ENCODE measurements around the gene PAX7.

DNA sequence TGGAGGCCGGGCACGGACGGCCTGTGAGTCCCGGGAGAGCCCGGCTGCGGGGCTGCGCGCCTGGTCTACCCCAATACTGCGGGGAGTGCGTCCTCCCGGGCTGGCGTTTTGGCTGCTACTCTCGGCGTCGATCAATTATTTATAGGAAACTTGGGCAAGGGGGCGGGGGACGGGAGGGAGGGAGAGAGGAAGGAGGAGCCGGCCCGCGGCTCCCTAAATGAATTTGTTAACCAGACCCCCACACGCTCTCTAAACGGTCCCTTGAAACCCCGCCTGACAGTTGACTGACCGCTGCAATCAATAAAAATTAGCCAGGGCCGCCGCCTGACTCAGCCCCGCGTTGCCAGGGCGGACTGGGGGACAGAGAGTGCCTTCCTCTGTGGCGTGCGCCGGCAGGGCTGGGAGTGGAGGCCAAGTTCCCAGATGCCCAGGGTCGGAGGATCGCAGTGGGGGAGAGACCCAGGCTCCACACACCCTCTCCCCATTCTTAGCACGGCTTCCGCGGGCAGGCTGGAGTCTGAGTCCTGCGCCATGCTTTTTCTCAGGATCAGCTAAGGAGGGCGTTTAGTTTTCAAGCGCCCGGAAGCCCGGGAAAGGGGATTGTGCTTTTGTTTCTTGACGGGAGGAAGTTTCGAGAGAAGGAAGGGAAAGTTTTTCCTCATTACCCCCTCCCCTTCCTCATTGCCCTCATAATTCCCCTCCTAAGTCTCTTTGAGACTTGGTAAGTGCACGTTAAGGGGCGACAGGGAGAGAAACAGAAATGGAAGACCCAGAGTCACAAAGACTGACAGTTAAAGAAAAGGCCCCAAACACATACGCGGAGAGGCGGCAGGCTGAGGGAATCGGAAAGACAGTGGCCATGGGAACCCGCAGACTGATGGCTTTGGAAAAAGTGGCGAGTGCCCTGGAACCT lies 6.2 kb downstream of the PAX7 start:
- TF ChIP-seq, protein P1, sequence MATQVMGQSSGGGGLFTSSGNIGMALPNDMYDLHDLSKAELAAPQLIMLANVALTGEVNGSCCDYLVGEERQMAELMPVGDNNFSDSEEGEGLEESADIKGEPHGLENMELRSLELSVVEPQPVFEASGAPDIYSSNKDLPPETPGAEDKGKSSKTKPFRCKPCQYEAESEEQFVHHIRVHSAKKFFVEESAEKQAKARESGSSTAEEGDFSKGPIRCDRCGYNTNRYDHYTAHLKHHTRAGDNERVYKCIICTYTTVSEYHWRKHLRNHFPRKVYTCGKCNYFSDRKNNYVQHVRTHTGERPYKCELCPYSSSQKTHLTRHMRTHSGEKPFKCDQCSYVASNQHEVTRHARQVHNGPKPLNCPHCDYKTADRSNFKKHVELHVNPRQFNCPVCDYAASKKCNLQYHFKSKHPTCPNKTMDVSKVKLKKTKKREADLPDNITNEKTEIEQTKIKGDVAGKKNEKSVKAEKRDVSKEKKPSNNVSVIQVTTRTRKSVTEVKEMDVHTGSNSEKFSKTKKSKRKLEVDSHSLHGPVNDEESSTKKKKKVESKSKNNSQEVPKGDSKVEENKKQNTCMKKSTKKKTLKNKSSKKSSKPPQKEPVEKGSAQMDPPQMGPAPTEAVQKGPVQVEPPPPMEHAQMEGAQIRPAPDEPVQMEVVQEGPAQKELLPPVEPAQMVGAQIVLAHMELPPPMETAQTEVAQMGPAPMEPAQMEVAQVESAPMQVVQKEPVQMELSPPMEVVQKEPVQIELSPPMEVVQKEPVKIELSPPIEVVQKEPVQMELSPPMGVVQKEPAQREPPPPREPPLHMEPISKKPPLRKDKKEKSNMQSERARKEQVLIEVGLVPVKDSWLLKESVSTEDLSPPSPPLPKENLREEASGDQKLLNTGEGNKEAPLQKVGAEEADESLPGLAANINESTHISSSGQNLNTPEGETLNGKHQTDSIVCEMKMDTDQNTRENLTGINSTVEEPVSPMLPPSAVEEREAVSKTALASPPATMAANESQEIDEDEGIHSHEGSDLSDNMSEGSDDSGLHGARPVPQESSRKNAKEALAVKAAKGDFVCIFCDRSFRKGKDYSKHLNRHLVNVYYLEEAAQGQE (IDR thresholded peaks at IDR 0.05; ENCODE audit: unreplicated experiment), result no peak
- TF ChIP-seq, protein P2, sequence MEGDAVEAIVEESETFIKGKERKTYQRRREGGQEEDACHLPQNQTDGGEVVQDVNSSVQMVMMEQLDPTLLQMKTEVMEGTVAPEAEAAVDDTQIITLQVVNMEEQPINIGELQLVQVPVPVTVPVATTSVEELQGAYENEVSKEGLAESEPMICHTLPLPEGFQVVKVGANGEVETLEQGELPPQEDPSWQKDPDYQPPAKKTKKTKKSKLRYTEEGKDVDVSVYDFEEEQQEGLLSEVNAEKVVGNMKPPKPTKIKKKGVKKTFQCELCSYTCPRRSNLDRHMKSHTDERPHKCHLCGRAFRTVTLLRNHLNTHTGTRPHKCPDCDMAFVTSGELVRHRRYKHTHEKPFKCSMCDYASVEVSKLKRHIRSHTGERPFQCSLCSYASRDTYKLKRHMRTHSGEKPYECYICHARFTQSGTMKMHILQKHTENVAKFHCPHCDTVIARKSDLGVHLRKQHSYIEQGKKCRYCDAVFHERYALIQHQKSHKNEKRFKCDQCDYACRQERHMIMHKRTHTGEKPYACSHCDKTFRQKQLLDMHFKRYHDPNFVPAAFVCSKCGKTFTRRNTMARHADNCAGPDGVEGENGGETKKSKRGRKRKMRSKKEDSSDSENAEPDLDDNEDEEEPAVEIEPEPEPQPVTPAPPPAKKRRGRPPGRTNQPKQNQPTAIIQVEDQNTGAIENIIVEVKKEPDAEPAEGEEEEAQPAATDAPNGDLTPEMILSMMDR (conservative IDR thresholded peaks at IDR 0.05; ENCODE audit: low read depth in 2 of 2), result no peak; a peak in 1 of 4 replicates
- no peak for TF ChIP-seq EZH2phosphoT487 (IDR thresholded peaks at IDR 0.05; ENCODE audit: unreplicated experiment)
- TF ChIP-seq EZH2 (IDR thresholded peaks at IDR 0.05; ENCODE audit: low read depth, unreplicated experiment), result peak; percentile 96
- no peak for TF ChIP-seq POLR2AphosphoS5 (IDR thresholded peaks at IDR 0.05; ENCODE audit: low read depth)
- no peak for TF ChIP-seq ETS1 (IDR thresholded peaks at IDR 0.05)
- TF ChIP-seq JUNB (IDR thresholded peaks at IDR 0.05; ENCODE audit: unreplicated experiment), result no peak
- TF ChIP-seq ZNF114 (CRISPR knock-in tag; IDR thresholded peaks at IDR 0.05), result no peak
- TF ChIP-seq CREB1 (CRISPR knock-in tag; IDR thresholded peaks at IDR 0.05; ENCODE audit: low read depth), result no peak
- no peak for TF ChIP-seq ZNF462 (CRISPR knock-in tag; IDR thresholded peaks at IDR 0.05)
- no peak for TF ChIP-seq NANOG (IDR thresholded peaks at IDR 0.05; ENCODE audit: borderline replicate concordance)
- TF ChIP-seq STAT1 (IDR thresholded peaks at IDR 0.05; ENCODE audit: unreplicated experiment), result no peak
